Transverse colon (tissue), 4 donors: ENCODE measurements around the gene LAPTM4A. TPM values are rescaled to one million over a fixed set of nuclear protein-coding genes. Genes with fewer than 3 reads are reported as not detected.

Source experiments
- DNase-seq: peaks from one replicate; pipeline ENCODE4 v3.0.0-alpha.2; 2019
- H3K27ac ChIP-seq, 4 donors: fragments of 200-600 bp; sonication (generic); 2 replicates each; pipeline ENCODE4 v1.5.1; 2016 to 2018; ENCODE audit warnings: inconsistent platforms in 4 of 4
- H3K27me3 ChIP-seq: fragments of 200-600 bp; sonication (generic); 2 replicates; pipeline ENCODE4 v1.5.1; 2017; ENCODE audit warnings: inconsistent platforms
- H3K36me3 ChIP-seq, 4 donors: fragments of 200-600 bp; sonication (generic); 2 replicates each; pipeline ENCODE4 v1.5.1; 2017 to 2019; ENCODE audit warnings: inconsistent platforms in 4 of 4
- H3K4me1 ChIP-seq, 4 donors: fragments of 200-600 bp; sonication (generic); 2 replicates each; pipeline ENCODE4 v1.5.1; 2017 to 2020; ENCODE audit warnings: inconsistent platforms in 4 of 4
- H3K4me3 ChIP-seq, 4 donors: fragments of 200-600 bp; sonication (generic); 1 replicate in 1 of 4; 2 replicates in 3 of 4; pipeline versions ENCODE4 v1.5.1 to v1.6.1; 2017 to 2019; ENCODE audit warnings: inconsistent platforms in 4 of 4
- H3K9me3 ChIP-seq, 2 donors: fragments of 200-600 bp; sonication (generic); 2 replicates each; pipeline ENCODE4 v1.5.1; 2017 to 2019; ENCODE audit warnings: inconsistent platforms in 2 of 2
- EP300 ChIP-seq: sonication (generic); formaldehyde crosslinking; IDR thresholded peaks from one replicate; pipeline ENCODE4 v1.6.1; 2017; ENCODE audit warnings: antibody characterized with exemption, low read depth
- POLR2A ChIP-seq: fragments of 450-650 bp; IDR thresholded peaks from one replicate; pipeline ENCODE4 v1.6.1; 2016; ENCODE audit warnings: antibody characterized with exemption, mild to moderate bottlenecking, moderate library complexity
- POLR2AphosphoS5 ChIP-seq, 3 donors: sonication (generic); formaldehyde crosslinking; IDR thresholded peaks; one replicate each; pipeline ENCODE4 v1.6.1; 2016; ENCODE audit warnings: antibody characterized with exemption in 3 of 3
- WGBS, 2 donors: methylation state at CpG; one replicate each; pipeline ENCODE4 v1.1.5; 2018; ENCODE audit warnings: low coverage in 1 of 2; 5-methylcytosine and 5-hydroxymethylcytosine counted together
- in situ Hi-C, 4 donors: fragments of 200-750 bp; cut with MboI; loops; one replicate each; pipeline versions ENCODE4 v1.15.0 to v1.15.1; 2017; ENCODE audit warnings: low sequenced_read_pairs in 3 of 4, low pct_ligation_motif_present in 1 of 4, low pct_unique_long_range_greater_than_20kb in 1 of 4
- intact Hi-C: fragments of 100-400 bp; cut with DNase I; formaldehyde crosslinking; loops from one replicate; pipeline ENCODE4 v1.15.1; 2023; ENCODE audit warnings: low total_unique reads
- total RNA-seq, 4 donors: library from RNA; depleted of rRNA; stranded (reverse); fragments of >200 nt; gene quantifications; one replicate each; pipeline ENCODE4 v1.1.0, GENCODE V29; 2016
- TF ChIP-seq, protein P1 (sequence below), 5 experiments: fragments of 200-600 bp in 3 of 5; fragments of 450-650 bp in 2 of 5; sonication (generic) in 3 of 5; IDR thresholded peaks; 1 replicate in 2 of 5; 2 replicates in 3 of 5; pipeline ENCODE4 v1.5.1; 2016 to 2017; ENCODE audit warnings: antibody characterized with exemption in 5 of 5, inconsistent platforms in 3 of 5, mild to moderate bottlenecking in 2 of 5, moderate library complexity in 1 of 5

LAPTM4A gene
- total RNA-seq, 4 donors from 2014 or later = 19.3 to 122 (median 75.3) TPM

GRCh38 chr2:20011276-20012031, 40.0 kb downstream of the LAPTM4A start:
- Histone ChIP-seq H3K9me3 (no peaks in the 10 kb centered on the region), H3K27me3 (peaks cover 49% of the 10 kb centered on the region), H3K4me3 (no peak overlapping the region), H3K27ac (no peak overlapping the region), H3K36me3 (no peaks in the 10 kb centered on the region), H3K4me1 (peaks cover 0 to 13% (median 10%) of the 10 kb centered on the region in 4 donors)
- intact Hi-C loops = no loop called here
- DNase-seq = no peak
- 79 to 85% methylated on average over 4 to 14 of the region's 14 CpGs for WGBS, 2 donors
- no peak for TF ChIP-seq POLR2AphosphoS5 (IDR thresholded peaks at IDR 0.05)
- in situ Hi-C loops = loop anchor here in 3 of 4 donors (5.0 to 10.0 kb wide), 2 partner anchors 81 to 83 kb away; no protein-coding TSS in a partner anchor

- TF ChIP-seq POLR2A (no peak), POLR2AphosphoS5 (IDR thresholded peaks at IDR 0.05) (no peak), EP300 (no peak)
- TF ChIP-seq, protein P1, sequence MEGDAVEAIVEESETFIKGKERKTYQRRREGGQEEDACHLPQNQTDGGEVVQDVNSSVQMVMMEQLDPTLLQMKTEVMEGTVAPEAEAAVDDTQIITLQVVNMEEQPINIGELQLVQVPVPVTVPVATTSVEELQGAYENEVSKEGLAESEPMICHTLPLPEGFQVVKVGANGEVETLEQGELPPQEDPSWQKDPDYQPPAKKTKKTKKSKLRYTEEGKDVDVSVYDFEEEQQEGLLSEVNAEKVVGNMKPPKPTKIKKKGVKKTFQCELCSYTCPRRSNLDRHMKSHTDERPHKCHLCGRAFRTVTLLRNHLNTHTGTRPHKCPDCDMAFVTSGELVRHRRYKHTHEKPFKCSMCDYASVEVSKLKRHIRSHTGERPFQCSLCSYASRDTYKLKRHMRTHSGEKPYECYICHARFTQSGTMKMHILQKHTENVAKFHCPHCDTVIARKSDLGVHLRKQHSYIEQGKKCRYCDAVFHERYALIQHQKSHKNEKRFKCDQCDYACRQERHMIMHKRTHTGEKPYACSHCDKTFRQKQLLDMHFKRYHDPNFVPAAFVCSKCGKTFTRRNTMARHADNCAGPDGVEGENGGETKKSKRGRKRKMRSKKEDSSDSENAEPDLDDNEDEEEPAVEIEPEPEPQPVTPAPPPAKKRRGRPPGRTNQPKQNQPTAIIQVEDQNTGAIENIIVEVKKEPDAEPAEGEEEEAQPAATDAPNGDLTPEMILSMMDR (IDR thresholded peaks at IDR 0.05) = no peak
- Histone ChIP-seq H3K9me3 (no peaks in the 10 kb centered on the region), H3K4me1 (peaks cover 0 to 13% (median 10%) of the 10 kb centered on the region in 4 donors), H3K27me3 (peaks cover 49% of the 10 kb centered on the region), H3K27ac (no peak overlapping the region), H3K4me3 (no peak overlapping the region), H3K36me3 (no peaks in the 10 kb centered on the region)
- intact Hi-C loops (no loop called here), in situ Hi-C loops (no loop called here)
- no peak for DNase-seq
- 29 to 61% methylated on average over 1 to 5 of the region's 5 CpGs for WGBS, 2 donors
These were observed 42.7 kb downstream of the LAPTM4A start for GRCh38 chr2:20008703-20009102.

DNA sequence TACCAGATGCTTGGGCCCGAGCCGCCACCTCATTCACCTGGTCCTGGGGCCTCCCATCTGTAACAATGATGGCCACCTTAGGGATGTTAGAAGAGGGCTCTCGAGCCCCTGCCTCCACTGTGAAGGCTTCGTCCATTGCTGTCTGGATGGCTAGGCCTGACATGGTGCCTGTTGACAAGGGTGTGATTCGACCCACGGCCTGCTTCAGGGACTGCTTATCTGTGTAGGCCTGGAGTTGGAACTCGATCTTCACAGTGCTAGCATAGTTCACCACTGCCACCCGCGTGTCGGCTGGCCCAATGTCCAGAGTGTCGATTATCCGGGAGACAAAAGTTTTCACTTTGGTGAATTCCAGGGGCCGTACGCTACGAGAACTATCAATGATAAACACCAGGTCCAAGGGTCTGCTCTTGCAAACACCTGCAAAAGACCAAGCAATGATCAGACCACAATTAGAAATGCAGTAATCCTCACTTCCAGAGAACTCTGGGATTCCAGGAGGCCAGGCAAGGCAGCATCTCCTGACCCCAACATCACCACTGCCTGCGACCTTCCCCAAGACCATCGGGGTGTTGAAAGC, 45.4 kb downstream of the LAPTM4A start:
- no peak overlapping the region for H3K4me3 ChIP-seq
- H3K9me3 ChIP-seq = no peaks in the 10 kb centered on the region
- in situ Hi-C loops (no loop called here), intact Hi-C loops (no loop called here)
- peaks cover 25% of the 10 kb centered on the region for H3K27me3 ChIP-seq
- 89% methylated on average over 17 of the region's 17 CpGs; no CpG with 5 or more reads in 1 of the 2 donors for WGBS, 2 donors
- H3K4me1 ChIP-seq = no peaks in the 10 kb centered on the region
- no peak for DNase-seq
- H3K36me3 ChIP-seq = no peaks in the 10 kb centered on the region
- no peak for TF ChIP-seq EP300
- TF ChIP-seq, protein P1 (IDR thresholded peaks at IDR 0.05) = no peak
- TF ChIP-seq POLR2AphosphoS5 (IDR thresholded peaks at IDR 0.05) = no peak
- no peak overlapping the region for H3K27ac ChIP-seq

DNA sequence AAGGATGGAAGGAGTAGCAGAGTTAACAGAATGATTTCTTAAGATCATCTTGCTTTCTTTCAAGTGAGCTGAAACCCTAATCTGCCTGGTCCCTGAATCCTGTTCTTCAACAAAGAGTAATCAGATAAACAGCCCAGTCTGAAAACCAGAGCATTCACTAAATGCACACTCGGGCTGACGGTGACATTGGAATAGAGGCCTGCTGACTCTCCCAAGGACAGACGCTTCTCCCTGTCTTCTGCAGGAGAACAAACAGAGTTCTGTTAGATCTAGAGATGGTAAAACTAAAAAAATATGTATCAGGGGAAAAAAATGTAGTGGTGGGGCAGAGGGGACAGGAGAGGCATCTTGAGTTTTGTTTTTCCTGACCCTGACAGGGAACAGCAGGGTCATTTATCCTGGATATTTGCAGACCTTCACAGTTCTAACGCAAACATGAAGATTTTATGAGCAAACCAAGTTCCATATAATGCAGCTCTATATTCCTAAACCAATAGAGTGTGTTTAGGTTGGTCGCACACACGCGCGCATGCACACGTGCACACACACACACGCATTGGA, 46.3 kb downstream of the LAPTM4A start:
- Histone ChIP-seq H3K4me1 (no peaks in the 10 kb centered on the region), H3K4me3 (no peak overlapping the region), H3K9me3 (no peaks in the 10 kb centered on the region), H3K27ac (no peak overlapping the region), H3K36me3 (no peaks in the 10 kb centered on the region), H3K27me3 (peaks cover 18% of the 10 kb centered on the region)
- no peak for TF ChIP-seq POLR2AphosphoS5 (IDR thresholded peaks at IDR 0.05)
- TF ChIP-seq EP300 = no peak
- no peak for TF ChIP-seq POLR2A
- TF ChIP-seq, protein P1 (IDR thresholded peaks at IDR 0.05) = no peak
- WGBS, 2 donors = 87 to 94% methylated on average over 6 to 10 of the region's 10 CpGs
- in situ Hi-C loops (no loop called here), intact Hi-C loops (no loop called here)
- DNase-seq = no peak
